ENCODE measurements around the gene ZFP2. TPM values are rescaled to one million over a fixed set of nuclear protein-coding genes. Genes with fewer than 3 reads are reported as not detected.
A peak's percentile ranks its signal among the peaks of the same experiment; 100 is the strongest.
"Not testable (repeated sequence)": the region's sequence is repeated elsewhere in the genome, so short reads cannot be mapped to it uniquely, and the experiment has no call there.

ZFP2 gene
- 1 to 10 TPM in 3 of 4 donors, under 1 TPM in 1; 0.48 to 5.8 (median 2.0) TPM for total RNA-seq

GRCh38 chr5:178895615-178896571 is at the start of gene ZFP2:
Gene ZFP2, plus strand, starts transcription at chr5:178895913. Its CDS starts 35,401 bp downstream, at chr5:178931314.
- DNase-seq (ENCODE audit: low spot score) (no peak), ATAC-seq (ENCODE audit: low FRiP score) (peak; percentile 91)
- TF ChIP-seq, protein P1, sequence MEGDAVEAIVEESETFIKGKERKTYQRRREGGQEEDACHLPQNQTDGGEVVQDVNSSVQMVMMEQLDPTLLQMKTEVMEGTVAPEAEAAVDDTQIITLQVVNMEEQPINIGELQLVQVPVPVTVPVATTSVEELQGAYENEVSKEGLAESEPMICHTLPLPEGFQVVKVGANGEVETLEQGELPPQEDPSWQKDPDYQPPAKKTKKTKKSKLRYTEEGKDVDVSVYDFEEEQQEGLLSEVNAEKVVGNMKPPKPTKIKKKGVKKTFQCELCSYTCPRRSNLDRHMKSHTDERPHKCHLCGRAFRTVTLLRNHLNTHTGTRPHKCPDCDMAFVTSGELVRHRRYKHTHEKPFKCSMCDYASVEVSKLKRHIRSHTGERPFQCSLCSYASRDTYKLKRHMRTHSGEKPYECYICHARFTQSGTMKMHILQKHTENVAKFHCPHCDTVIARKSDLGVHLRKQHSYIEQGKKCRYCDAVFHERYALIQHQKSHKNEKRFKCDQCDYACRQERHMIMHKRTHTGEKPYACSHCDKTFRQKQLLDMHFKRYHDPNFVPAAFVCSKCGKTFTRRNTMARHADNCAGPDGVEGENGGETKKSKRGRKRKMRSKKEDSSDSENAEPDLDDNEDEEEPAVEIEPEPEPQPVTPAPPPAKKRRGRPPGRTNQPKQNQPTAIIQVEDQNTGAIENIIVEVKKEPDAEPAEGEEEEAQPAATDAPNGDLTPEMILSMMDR (IDR thresholded peaks at IDR 0.05) = no peak

DNA sequence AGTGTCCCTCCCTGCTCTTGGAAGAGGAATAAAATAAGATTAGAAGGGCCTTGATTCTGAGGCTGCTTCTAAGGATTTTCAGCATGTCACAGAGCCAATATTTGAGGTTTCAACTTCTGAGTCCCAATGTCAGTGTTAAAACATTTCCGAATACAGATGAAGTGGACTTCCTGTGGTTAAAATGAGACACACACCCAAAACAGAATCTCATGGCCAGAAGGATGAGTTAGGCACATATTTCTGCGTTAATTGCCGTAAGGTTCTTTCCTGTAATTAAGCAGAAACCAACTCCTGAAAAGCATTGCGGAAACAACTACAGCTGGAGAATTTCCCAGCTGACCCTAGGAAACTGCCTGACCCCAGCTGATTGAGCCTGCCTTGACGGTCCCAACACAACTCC is 46.4 kb upstream of the ZFP2 start:
- ATAC-seq (ENCODE audit: low FRiP score) = no peak
- TF ChIP-seq, protein P1 (IDR thresholded peaks at IDR 0.05) = no peak

GRCh38 chr5:178851951-178852350 is 43.8 kb upstream of the ZFP2 start:
- ATAC-seq (ENCODE audit: low FRiP score) (no peak), DNase-seq (ENCODE audit: low spot score) (no peak)
- TF ChIP-seq, protein P1 (IDR thresholded peaks at IDR 0.05) = no peak

More for the DNA sequence above, 46.4 kb upstream of the ZFP2 start:
- DNase-seq (ENCODE audit: low spot score) = no peak

- no peak for ATAC-seq (ENCODE audit: low FRiP score)
- DNase-seq (ENCODE audit: low spot score) = no peak
- TF ChIP-seq, protein P1 (IDR thresholded peaks at IDR 0.05) = no peak
These were observed 41.4 kb upstream of the ZFP2 start for GRCh38 chr5:178854284-178854683.

GRCh38 chr5:178859625-178860521 is 35.8 kb upstream of the ZFP2 start, which contains the start of gene ZNF354B:
Gene ZNF354B, plus strand, starts transcription at chr5:178859953. Its CDS starts 1,095 bp downstream, at chr5:178861048.
- peak; percentile 70 for DNase-seq (ENCODE audit: low spot score)
- TF ChIP-seq, protein P1 (IDR thresholded peaks at IDR 0.05) = no peak
- peak; percentile 98 for ATAC-seq (ENCODE audit: low FRiP score)

GRCh38 chr5:178860615-178861014 is 35.1 kb upstream of the ZFP2 start:
- ATAC-seq (ENCODE audit: low FRiP score) = peak; percentile 33
- DNase-seq (ENCODE audit: low spot score) = not testable (repeated sequence)

DNA sequence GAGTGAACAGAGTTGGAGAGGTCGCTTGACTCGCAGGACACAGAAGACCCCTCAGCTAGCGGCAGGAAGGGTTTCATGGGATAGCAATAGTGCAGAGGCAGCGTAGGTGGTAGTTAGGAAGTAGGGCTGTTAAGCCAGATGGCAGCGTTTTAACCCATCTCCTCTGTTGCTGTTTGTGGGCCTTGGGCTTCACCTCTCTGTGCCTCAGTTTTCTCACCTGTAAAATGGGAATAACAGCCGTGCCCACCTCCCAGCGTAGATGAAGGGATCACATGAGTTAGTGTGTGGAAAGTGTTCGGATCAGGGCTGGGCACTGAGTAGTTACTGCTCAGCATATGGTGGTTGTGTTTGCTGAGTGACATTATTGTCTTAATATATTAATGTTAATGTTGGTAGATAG is 34.1 kb upstream of the ZFP2 start:
- TF ChIP-seq, protein P1 (IDR thresholded peaks at IDR 0.05) = no peak
- DNase-seq (ENCODE audit: low spot score) (no peak), ATAC-seq (ENCODE audit: low FRiP score) (no peak)
